Measurements from ENCODE around the gene MAT2A.

The MAT2A gene

GRCh38 chr2:85538507-85539360 is at the start of gene MAT2A:
Gene MAT2A, plus strand, starts transcription at chr2:85539168. Its CDS starts 120 bp downstream, at chr2:85539288.
- peak; percentile 85 for DNase-seq

GRCh38 chr2:85490861-85491755 is 47.9 kb upstream of the MAT2A start:
- no peak for DNase-seq

- DNase-seq, result no peak
These were observed 42.5 kb upstream of the MAT2A start for GRCh38 chr2:85496436-85496835.

GRCh38 chr2:85497944-85498630 is 40.9 kb upstream of the MAT2A start:
- DNase-seq, result no peak

GRCh38 chr2:85501248-85501647 is 37.7 kb upstream of the MAT2A start:
- DNase-seq, result no peak

GRCh38 chr2:85502720-85503119 is 36.2 kb upstream of the MAT2A start:
- no peak for DNase-seq

- no peak for DNase-seq
These were observed 35.7 kb upstream of the MAT2A start for GRCh38 chr2:85503168-85503850.

- DNase-seq, result no peak
These were observed 34.9 kb upstream of the MAT2A start for GRCh38 chr2:85503851-85504777.

- DNase-seq, result peak; percentile 49
These were observed 34.1 kb upstream of the MAT2A start for GRCh38 chr2:85504778-85505261.

- no peak for DNase-seq
These were observed 33.3 kb upstream of the MAT2A start for GRCh38 chr2:85505551-85506238.

- no peak for DNase-seq
These were observed 32.2 kb upstream of the MAT2A start for GRCh38 chr2:85506768-85507181.

GRCh38 chr2:85511008-85511811 is 27.8 kb upstream of the MAT2A start:
- DNase-seq, result no peak

- DNase-seq, result no peak
These were observed 24.6 kb upstream of the MAT2A start for GRCh38 chr2:85514323-85514722.

- no peak for DNase-seq
These were observed 22.1 kb upstream of the MAT2A start for GRCh38 chr2:85516653-85517389.

GRCh38 chr2:85522090-85522647 is 16.8 kb upstream of the MAT2A start:
- no peak for DNase-seq

GRCh38 chr2:85523062-85523902 is 15.7 kb upstream of the MAT2A start:
- no peak for DNase-seq

GRCh38 chr2:85523903-85524335 is 15.0 kb upstream of the MAT2A start:
- no peak for DNase-seq

Data from NCI-H1092 (cell line).